Stimulated activated naive CD8-positive, alpha-beta T cell treated with anti-CD3 and anti-CD28 coated beads, Interleukin-15, Interleukin-2, amounts not matched to agents 100 ng/mL and 50 ng/mL, for 24 hours (primary cell): ENCODE data around the gene MYL7.

Source experiments
- H3K27ac Mint-ChIP-seq: one replicate; pipeline ENCODE4 v1.8.0; 2021; ENCODE audit warnings: mild to moderate bottlenecking, mixed read lengths
- H3K27me3 Mint-ChIP-seq: one replicate; pipeline ENCODE4 v1.8.0; 2021; ENCODE audit warnings: mixed read lengths
- H3K36me3 Mint-ChIP-seq: one replicate; pipeline ENCODE4 v1.8.0; 2021; ENCODE audit warnings: low read depth, mixed read lengths
- H3K4me1 Mint-ChIP-seq: one replicate; pipeline ENCODE4 v1.8.0; 2021; ENCODE audit warnings: low read depth, mixed read lengths
- H3K4me3 Mint-ChIP-seq: one replicate; pipeline ENCODE4 v1.8.0; 2021; ENCODE audit warnings: mild to moderate bottlenecking, mixed read lengths
- H3K9me3 Mint-ChIP-seq: one replicate; pipeline ENCODE4 v1.8.0; 2021; ENCODE audit warnings: mixed read lengths

MYL7 gene

GRCh38 chr7:44141221-44141850 is at the start of gene MYL7:
Gene MYL7 (minus strand): TSS chr7:44141332. CDS start chr7:44141305, 27 bp downstream.
- H3K4me1 Mint-ChIP-seq = peaks cover 9% of the 10 kb centered on the region
- no peak within 1 kb of the TSS for H3K4me3 Mint-ChIP-seq
- no peaks in the 10 kb centered on the region for H3K9me3 Mint-ChIP-seq
- no peak within 1 kb of the TSS for H3K27ac Mint-ChIP-seq
- H3K27me3 Mint-ChIP-seq = peaks cover 6% of the 10 kb centered on the region
- no peaks in the 10 kb centered on the region for H3K36me3 Mint-ChIP-seq

GRCh38 chr7:44189993-44190872 is 49.1 kb upstream of the MYL7 start:
- H3K27ac Mint-ChIP-seq = no peak overlapping the region
- no peaks in the 10 kb centered on the region for H3K27me3 Mint-ChIP-seq
- H3K4me1 Mint-ChIP-seq = peaks cover 7% of the 10 kb centered on the region
- no peaks in the 10 kb centered on the region for H3K36me3 Mint-ChIP-seq
- no peak overlapping the region for H3K4me3 Mint-ChIP-seq
- H3K9me3 Mint-ChIP-seq = no peaks in the 10 kb centered on the region

DNA sequence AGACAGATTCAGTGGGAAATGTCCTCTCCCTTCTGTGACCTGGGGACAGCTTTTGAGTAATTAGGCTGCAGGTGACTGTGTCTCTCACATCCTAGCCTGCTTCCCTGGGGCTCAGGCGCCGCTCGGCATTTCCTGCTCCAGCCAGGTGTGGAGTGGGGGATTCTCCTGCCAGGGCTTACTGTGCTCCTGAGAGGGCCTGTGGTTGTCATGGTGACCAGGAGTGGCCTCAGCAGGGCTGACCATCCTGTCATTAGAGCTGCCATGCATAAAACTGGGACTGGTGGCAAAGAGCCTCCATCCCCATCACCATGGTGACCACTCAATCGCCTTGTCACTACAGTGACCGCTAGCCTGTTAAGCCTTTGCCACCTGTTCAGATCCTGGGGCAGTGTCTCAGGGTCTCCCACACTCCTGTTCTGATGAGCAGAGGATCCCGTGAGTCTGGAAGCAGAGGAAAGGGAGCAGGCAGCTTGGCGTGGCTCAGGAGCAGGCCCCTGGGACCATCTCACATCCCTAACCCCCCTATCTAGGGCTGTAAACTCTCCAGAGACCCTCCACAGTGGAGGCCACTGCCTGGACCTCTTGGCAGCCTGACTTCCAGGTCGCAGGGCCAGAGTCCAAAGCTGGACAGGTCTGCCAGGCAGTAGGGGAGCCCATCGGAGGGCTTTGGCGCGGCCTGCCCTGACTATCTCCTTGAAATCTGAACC is 48.3 kb upstream of the MYL7 start, which contains the start of gene GCK:
GCK (minus strand) TSS at position 154 of the 707 bp plus-strand sequence. CDS start 486 bp downstream, outside the sequence.
- Mint-ChIP-seq H3K4me3 (no peak within 1 kb of the TSS), H3K36me3 (no peaks in the 10 kb centered on the region), H3K27ac (no peak within 1 kb of the TSS), H3K9me3 (no peaks in the 10 kb centered on the region), H3K4me1 (peaks cover 7% of the 10 kb centered on the region), H3K27me3 (no peaks in the 10 kb centered on the region)

- Mint-ChIP-seq H3K9me3 (no peaks in the 10 kb centered on the region), H3K4me1 (no peaks in the 10 kb centered on the region), H3K27me3 (no peaks in the 10 kb centered on the region), H3K4me3 (no peak overlapping the region), H3K36me3 (no peaks in the 10 kb centered on the region), H3K27ac (no peak overlapping the region)
Measured at GRCh38 chr7:44188480-44189225, 47.5 kb upstream of the MYL7 start.

DNA sequence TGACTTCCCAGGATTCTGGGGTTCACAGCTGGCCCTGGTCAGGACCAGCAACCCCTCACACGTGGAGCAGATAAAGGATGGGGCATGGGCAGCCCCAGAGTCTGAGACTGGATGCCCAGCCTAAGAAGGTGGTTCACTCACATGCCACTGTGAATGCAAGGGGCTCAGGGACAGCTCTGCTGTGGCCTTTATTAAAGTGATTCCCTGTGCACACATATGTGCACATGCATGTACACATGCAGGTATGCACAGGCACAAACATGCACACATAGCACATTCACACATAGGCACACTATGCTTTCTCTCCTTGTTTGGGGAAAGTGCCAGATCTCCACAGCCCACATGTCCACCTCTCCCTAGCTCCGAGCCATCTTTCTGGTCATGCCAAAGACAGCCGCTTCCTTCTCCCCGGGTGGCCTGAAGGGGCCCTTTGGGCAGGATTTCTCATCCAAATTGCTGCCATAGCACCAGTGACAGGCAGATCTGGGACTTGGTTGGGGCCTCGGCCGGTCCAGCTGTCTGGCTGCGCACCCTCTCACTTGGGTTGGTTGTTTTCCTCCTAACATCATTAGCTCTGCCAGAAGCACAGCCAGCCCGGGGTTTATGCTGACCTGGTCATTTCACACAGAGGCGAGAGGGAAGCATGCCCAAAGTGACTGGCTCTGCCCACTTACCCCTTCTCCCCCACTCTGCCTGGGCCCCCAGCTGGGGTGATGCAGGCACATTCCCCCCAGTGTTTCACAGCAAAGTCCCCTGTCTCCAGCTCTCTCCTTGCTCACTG is 46.7 kb upstream of the MYL7 start:
- H3K4me3 Mint-ChIP-seq = no peak overlapping the region
- no peaks in the 10 kb centered on the region for H3K36me3 Mint-ChIP-seq
- no peaks in the 10 kb centered on the region for H3K4me1 Mint-ChIP-seq
- peaks cover 3% of the 10 kb centered on the region for H3K9me3 Mint-ChIP-seq
- no peak overlapping the region for H3K27ac Mint-ChIP-seq
- no peaks in the 10 kb centered on the region for H3K27me3 Mint-ChIP-seq

- H3K27ac Mint-ChIP-seq = no peak overlapping the region
- H3K4me3 Mint-ChIP-seq = no peak overlapping the region
- no peaks in the 10 kb centered on the region for H3K27me3 Mint-ChIP-seq
- H3K36me3 Mint-ChIP-seq = no peaks in the 10 kb centered on the region
- no peaks in the 10 kb centered on the region for H3K4me1 Mint-ChIP-seq
- peaks cover 8% of the 10 kb centered on the region for H3K9me3 Mint-ChIP-seq
Measured at GRCh38 chr7:44186736-44187135, 45.6 kb upstream of the MYL7 start.

DNA sequence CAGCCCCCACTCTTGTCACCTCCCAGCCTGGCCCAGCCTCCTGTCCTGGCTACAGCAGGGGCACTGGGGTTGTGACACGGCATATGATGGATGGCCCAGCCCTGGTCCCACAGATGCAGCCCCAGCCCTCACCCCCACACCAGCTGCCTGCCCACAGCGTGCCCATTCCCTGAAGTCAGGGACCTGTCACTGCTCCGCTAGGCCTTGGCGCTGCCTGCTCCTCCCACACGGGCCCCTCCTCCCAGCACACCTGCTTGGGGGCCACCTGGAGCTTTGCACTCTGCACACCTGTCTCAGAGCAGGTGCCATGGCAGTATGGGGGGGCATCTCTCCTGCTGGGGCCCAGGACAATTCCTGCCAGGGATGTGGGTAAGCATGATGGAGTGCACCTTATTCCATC is 44.6 kb upstream of the MYL7 start:
- no peak overlapping the region for H3K27ac Mint-ChIP-seq
- peaks cover 8% of the 10 kb centered on the region for H3K9me3 Mint-ChIP-seq
- no peaks in the 10 kb centered on the region for H3K36me3 Mint-ChIP-seq
- no peaks in the 10 kb centered on the region for H3K27me3 Mint-ChIP-seq
- no peak overlapping the region for H3K4me3 Mint-ChIP-seq
- H3K4me1 Mint-ChIP-seq = no peaks in the 10 kb centered on the region

DNA sequence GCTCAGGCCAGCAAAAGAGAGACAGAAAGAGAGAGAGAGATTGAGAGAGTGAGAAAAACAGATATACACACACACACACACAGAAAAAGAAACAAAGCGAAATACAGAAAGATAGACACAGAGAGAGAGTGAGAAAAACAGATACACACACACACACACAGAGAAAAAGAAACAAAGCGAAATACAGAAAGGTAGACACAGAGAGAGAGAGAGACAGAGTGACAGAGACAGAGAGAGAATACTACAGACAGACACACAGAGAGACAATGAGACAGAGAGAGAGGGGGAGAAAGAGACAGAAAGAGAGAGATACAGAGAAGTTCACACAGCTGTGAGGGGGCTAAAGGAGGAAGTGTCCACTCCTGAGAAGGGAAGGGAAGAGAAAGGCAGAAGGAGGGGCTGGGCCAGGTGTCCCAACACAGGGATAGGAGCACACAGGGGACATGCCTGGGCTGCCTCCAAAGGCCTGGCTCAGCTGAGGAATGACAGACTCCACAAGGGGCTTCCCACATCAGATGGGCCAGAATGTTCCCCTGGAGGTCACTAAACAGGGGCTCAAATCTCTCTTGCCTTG is 43.8 kb upstream of the MYL7 start:
- Mint-ChIP-seq H3K9me3 (peaks cover 8% of the 10 kb centered on the region), H3K4me3 (no peak overlapping the region), H3K27me3 (no peaks in the 10 kb centered on the region), H3K36me3 (no peaks in the 10 kb centered on the region), H3K27ac (no peak overlapping the region), H3K4me1 (no peaks in the 10 kb centered on the region)

DNA sequence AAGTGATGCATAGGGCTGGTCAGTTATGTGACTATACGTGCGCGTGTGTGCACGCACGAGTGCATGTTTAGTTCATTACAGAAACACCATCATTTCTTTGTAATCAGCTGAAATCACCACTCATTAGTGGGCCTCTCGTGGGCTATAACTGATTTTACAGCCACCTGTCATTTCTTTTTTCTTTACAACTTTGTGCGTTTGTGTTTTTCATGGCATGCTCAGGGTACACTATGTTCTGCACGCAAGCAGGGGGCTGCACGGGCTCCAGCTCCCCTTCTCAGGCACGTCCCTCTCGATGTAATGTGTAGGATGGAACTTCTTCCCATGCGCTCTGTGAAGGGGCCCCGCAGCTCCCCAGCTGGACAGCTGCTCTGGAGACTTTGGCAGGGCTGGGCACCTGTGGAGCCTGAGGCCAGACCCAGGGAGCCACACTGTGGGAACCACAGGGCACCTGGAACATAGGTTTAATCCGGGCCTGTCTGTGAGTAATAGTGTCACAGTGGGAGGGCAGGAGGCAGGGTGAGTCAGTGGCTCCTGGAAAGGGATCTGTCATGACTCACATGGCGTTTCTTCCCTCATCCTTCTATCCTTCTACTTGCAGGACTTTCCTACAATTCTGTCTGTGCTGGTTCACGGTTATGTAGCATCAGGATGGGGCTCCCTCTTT is 43.2 kb upstream of the MYL7 start:
- Mint-ChIP-seq H3K27me3 (no peaks in the 10 kb centered on the region), H3K27ac (no peak overlapping the region), H3K9me3 (peaks cover 8% of the 10 kb centered on the region), H3K4me1 (no peaks in the 10 kb centered on the region), H3K36me3 (no peaks in the 10 kb centered on the region), H3K4me3 (no peak overlapping the region)

DNA sequence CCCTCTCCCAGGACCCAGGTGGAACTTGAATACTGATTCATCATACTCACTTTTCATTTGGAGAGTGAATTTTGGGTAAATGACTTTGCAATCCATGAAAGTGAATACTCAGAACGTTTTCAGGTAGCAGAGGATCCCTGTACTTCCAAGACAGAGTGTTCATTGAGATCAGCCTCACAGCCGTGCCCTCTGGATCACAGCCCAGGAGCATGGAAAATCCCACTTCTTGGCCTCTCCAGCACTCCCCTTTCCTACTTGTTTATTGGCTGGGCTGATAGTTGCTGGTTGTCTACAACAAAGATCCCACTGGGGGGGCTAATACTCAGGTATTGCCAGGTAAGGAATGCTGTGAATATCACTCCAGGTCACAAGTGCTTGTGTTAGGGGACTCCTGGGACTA is 42.3 kb upstream of the MYL7 start:
- Mint-ChIP-seq H3K27me3 (no peaks in the 10 kb centered on the region), H3K27ac (no peak overlapping the region), H3K9me3 (peaks cover 8% of the 10 kb centered on the region), H3K4me3 (no peak overlapping the region), H3K36me3 (no peaks in the 10 kb centered on the region), H3K4me1 (no peaks in the 10 kb centered on the region)

DNA sequence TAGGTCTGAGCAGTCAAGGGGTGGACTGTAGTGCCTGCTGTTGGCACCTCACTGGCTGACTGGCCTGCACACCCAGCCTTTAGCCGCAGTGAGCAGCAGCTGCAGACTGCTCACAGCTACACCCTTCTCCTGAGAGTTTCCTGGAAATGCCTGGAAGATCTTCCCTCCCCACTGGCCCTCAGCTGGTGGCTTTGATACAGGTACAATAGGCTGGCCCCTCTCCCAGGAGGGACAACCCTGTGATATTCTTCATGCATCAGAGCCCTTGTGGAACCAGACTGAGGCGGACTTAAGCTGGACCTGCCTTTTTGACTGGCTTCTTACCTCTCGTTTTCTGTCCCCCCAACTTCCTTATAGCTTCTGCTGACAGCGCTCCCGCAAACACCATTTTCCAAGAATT is 41.7 kb upstream of the MYL7 start:
- Mint-ChIP-seq H3K4me1 (no peaks in the 10 kb centered on the region), H3K36me3 (no peaks in the 10 kb centered on the region), H3K27ac (no peak overlapping the region), H3K9me3 (peaks cover 8% of the 10 kb centered on the region), H3K4me3 (no peak overlapping the region), H3K27me3 (no peaks in the 10 kb centered on the region)

DNA sequence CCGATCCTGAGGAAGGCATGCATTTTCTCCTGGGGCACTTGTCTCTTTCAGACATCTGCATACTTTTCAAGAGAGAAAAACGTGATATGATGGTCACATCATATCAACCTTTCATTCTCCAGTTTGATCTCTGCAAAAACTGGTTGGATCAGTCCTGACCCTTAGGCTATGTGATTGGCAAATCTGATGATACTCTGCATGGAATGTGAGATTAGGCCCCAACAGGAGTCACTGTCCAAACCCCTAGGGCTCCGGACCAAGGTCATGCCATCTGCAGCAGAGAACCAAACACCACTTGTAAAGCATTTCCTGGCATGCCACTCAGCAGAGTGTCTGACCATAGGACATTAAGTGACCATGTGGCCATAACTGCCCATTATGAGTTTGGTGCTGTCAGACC is 39.5 kb upstream of the MYL7 start:
- Mint-ChIP-seq H3K9me3 (peaks cover 8% of the 10 kb centered on the region), H3K36me3 (no peaks in the 10 kb centered on the region), H3K27me3 (no peaks in the 10 kb centered on the region), H3K4me3 (no peak overlapping the region), H3K4me1 (no peaks in the 10 kb centered on the region), H3K27ac (no peak overlapping the region)

- H3K27me3 Mint-ChIP-seq = peaks cover 8% of the 10 kb centered on the region
- H3K9me3 Mint-ChIP-seq = peaks cover 5% of the 10 kb centered on the region
- no peak overlapping the region for H3K27ac Mint-ChIP-seq
- no peak overlapping the region for H3K4me3 Mint-ChIP-seq
- H3K36me3 Mint-ChIP-seq = no peaks in the 10 kb centered on the region
- H3K4me1 Mint-ChIP-seq = no peaks in the 10 kb centered on the region
Measured at GRCh38 chr7:44177570-44178131, 36.5 kb upstream of the MYL7 start.
